GM13977 (cell line): ENCODE data around the gene PPP1R9A.

Experiments
- DNase-seq: peaks from one replicate; pipeline ENCODE4 v3.0.0; 2012; ENCODE audit warnings: low spot score
- CTCF ChIP-seq: IDR thresholded peaks from 2 replicates; pipeline ENCODE4 v1.5.1; 2012; ENCODE audit warnings: mild to moderate bottlenecking, control low read depth; ENCODE audit not compliant: insufficient read depth; ENCODE audit errors: extremely low read depth, missing control alignments
- in situ Hi-C: fragments of 300-500 bp; cut with MboI; formaldehyde crosslinking; loops from one replicate; pipeline ENCODE4 v1.12.0; 2022; ENCODE audit warnings: low sequenced_read_pairs, low pct_unique_long_range_greater_than_20kb, mixed read lengths, inconsistent platforms; ENCODE audit not compliant: unreplicated experiment

The PPP1R9A gene

GRCh38 chr7:95255691-95256090, 348.3 kb downstream of the PPP1R9A start:
- DNase-seq: no peak
- TF ChIP-seq CTCF: no peak
- in situ Hi-C loops: no loop called here

GRCh38 chr7:95261895-95262415, 354.6 kb downstream of the PPP1R9A start:
- in situ Hi-C loops: no loop called here
- TF ChIP-seq CTCF: no peak
- DNase-seq: no peak

GRCh38 chr7:95262875-95263274, 355.5 kb downstream of the PPP1R9A start:
- no peak for TF ChIP-seq CTCF
- in situ Hi-C loops: no loop called here
- DNase-seq: no peak

GRCh38 chr7:95263785-95264362, 356.5 kb downstream of the PPP1R9A start:
- no peak for TF ChIP-seq CTCF
- no peak for DNase-seq
- in situ Hi-C loops: no loop called here

GRCh38 chr7:95264363-95264891, 357.0 kb downstream of the PPP1R9A start:
- no peak for DNase-seq
- no peak for TF ChIP-seq CTCF
- in situ Hi-C loops: no loop called here

- DNase-seq: no peak
- in situ Hi-C loops: no loop called here
- no peak for TF ChIP-seq CTCF
Observed at GRCh38 chr7:95265634-95266033, 358.2 kb downstream of the PPP1R9A start.

GRCh38 chr7:95267754-95268153, 360.4 kb downstream of the PPP1R9A start:
- in situ Hi-C loops: no loop called here
- no peak for DNase-seq
- no peak for TF ChIP-seq CTCF
